H1 (cell line): ENCODE measurements around the gene TBL1Y. TPM values are rescaled to one million over a fixed set of nuclear protein-coding genes. Genes with fewer than 3 reads are reported as not detected.

ENCODE experiments used
- ATF3 ChIP-seq: IDR thresholded peaks from 2 replicates; pipeline ENCODE4 v1.6.1; 2011; ENCODE audit warnings: low read depth, mild to moderate bottlenecking, low read length; ENCODE audit not compliant: insufficient read depth
- CEBPB ChIP-seq: IDR thresholded peaks from 2 replicates; pipeline ENCODE4 v1.6.1; 2012; ENCODE audit warnings: low read depth, low read length
- CHD2 ChIP-seq: IDR thresholded peaks from 2 replicates; pipeline ENCODE4 v1.6.1; 2012; ENCODE audit warnings: low read length, improper control_type of control experiment
- CHD7 ChIP-seq: fragments of 300-600 bp; sonication (generic); IDR thresholded peaks from 2 replicates; pipeline ENCODE4 v1.7.1; 2012; ENCODE audit warnings: low read length, moderate library complexity, mild to moderate bottlenecking, inconsistent platforms; ENCODE audit not compliant: insufficient replicate concordance
- CTCF ChIP-seq, 3 experiments: IDR thresholded peaks; 1 replicate in 2 of 3; 2 replicates in 1 of 3; pipeline versions ENCODE4 v1.5.1 to v1.6.1; 2011; ENCODE audit warnings: low read length in 3 of 3, mild to moderate bottlenecking in 3 of 3, inconsistent platforms in 2 of 3, low read depth in 1 of 3, moderate library complexity in 1 of 3; ENCODE audit not compliant: insufficient read depth in 1 of 3; ENCODE audit errors: control extremely low read depth in 1 of 3
- GTF2F1 ChIP-seq: IDR thresholded peaks from 2 replicates; pipeline ENCODE4 v1.6.1; 2012; ENCODE audit warnings: low read depth, low read length, improper control_type of control experiment, borderline replicate concordance
- POLR2A ChIP-seq, 2 experiments: IDR thresholded peaks; 1 replicate in 1 of 2; 2 replicates in 1 of 2; pipeline ENCODE4 v1.6.1; 2011; ENCODE audit warnings: low read depth in 2 of 2, low read length in 2 of 2, mild to moderate bottlenecking in 2 of 2; ENCODE audit errors: control extremely low read depth in 1 of 2
- SRF ChIP-seq: IDR thresholded peaks from 2 replicates; pipeline ENCODE4 v1.6.1; 2011; ENCODE audit warnings: mild to moderate bottlenecking, low read depth, low read length, moderate library complexity
- TCF12 ChIP-seq: IDR thresholded peaks from 2 replicates; pipeline ENCODE4 v1.6.1; 2011; ENCODE audit warnings: low read depth, mild to moderate bottlenecking, low read length
- polyA plus RNA-seq, 7 experiments: library from polyadenylated mRNA; depleted of rRNA in 3 of 7; stranded (reverse) in 5 of 7; unstranded in 2 of 7; fragments of >200 nt in 5 of 7; fragments of 200-250 nt in 2 of 7; gene quantifications; 1 replicate in 5 of 7; 2 replicates in 1 of 7; 4 replicates in 1 of 7; pipeline versions ENCODE4 v1.2.1 to v1.2.3, GENCODE V29; 2011 to 2013; ENCODE audit warnings: missing spikeins in 2 of 7, mixed read lengths in 2 of 7
- total RNA-seq: library from RNA; stranded (reverse); fragmentation: NEBNext Ultra II Directional; extraction: Animal tissue kit (Norgen Biotek cat#: 25700); gene quantifications from 2 replicates; pipeline ENCODE4 v1.2.1, GENCODE V29; 2021

TBL1Y gene
- total and polyA plus RNA-seq, 2 of the 8 experiments (the other 6 are each of a cell fraction or from before 2014, with no cell fraction given) = 2.5 to 4.2 TPM

GRCh38 chrY:6909118-6909521, 1.4 kb upstream of the TBL1Y start (continued):
- TF ChIP-seq CHD7 (peak; percentile 35), GTF2F1 (no peak), ATF3 (0 out of 2 replicates have a peak, but pooled peaks have one; percentile 28), SRF (no peak), TCF12 (no peak), CEBPB (peak; percentile 91), CHD2 (no peak), POLR2A (IDR thresholded peaks at IDR 0.05; ENCODE audit: control extremely low read depth in 1 of 2, low read depth in 2 of 2, low read length in 2 of 2) (no peak), CTCF (IDR thresholded peaks at IDR 0.05; ENCODE audit: control extremely low read depth in 1 of 3, insufficient read depth in 1 of 3, low read depth in 1 of 3, low read length in 3 of 3) (peak in 1 of 3 experiments; percentile 14; a peak in 1 of 4 replicates)
